Aorta (tissue), 5 donors: Measurements from ENCODE around the gene P4HB. TPM values are rescaled to one million over a fixed set of nuclear protein-coding genes. Genes with fewer than 3 reads are reported as not detected.

Experiments
- ATAC-seq: fragments of 200-7000 bp; cut with Tn5 transposase; one replicate; pipeline ENCODE4 v1.9.1; 2022; ENCODE audit warnings: moderate library complexity; ENCODE audit not compliant: low FRiP score
- DNase-seq, 2 donors: peaks; one replicate each; pipeline ENCODE4 v3.0.0-alpha.2; 2020
- H3K27ac ChIP-seq, 2 donors: one replicate each; pipeline ENCODE4 v1.5.1; 2013; ENCODE audit warnings: low read length in 2 of 2, mild to moderate bottlenecking in 2 of 2, moderate library complexity in 2 of 2, control low read depth in 1 of 2, inconsistent platforms in 1 of 2, low read depth in 1 of 2
- H3K27me3 ChIP-seq, 2 donors: one replicate each; pipeline ENCODE4 v1.6.1; 2013; ENCODE audit warnings: control low read depth in 1 of 2, low read length in 1 of 2, mild to moderate bottlenecking in 1 of 2, moderate library complexity in 1 of 2; ENCODE audit not compliant: insufficient read depth in 2 of 2, control insufficient read depth in 1 of 2
- H3K36me3 ChIP-seq, 2 donors: one replicate each; pipeline ENCODE4 v1.6.1; 2013; ENCODE audit warnings: control low read depth in 1 of 2, low read length in 1 of 2, mild to moderate bottlenecking in 1 of 2; ENCODE audit not compliant: insufficient read depth in 2 of 2, control insufficient read depth in 1 of 2
- H3K4me1 ChIP-seq, 2 donors: one replicate each; pipeline ENCODE4 v1.6.1; 2013; ENCODE audit warnings: low read length in 2 of 2, control low read depth in 1 of 2, mild to moderate bottlenecking in 1 of 2, moderate library complexity in 1 of 2; ENCODE audit not compliant: insufficient read depth in 2 of 2, control insufficient read depth in 1 of 2
- H3K4me3 ChIP-seq, 2 donors: one replicate each; pipeline ENCODE4 v1.5.1; 2013; ENCODE audit warnings: low read length in 2 of 2, control low read depth in 1 of 2, mild to moderate bottlenecking in 1 of 2
- H3K9me3 ChIP-seq: one replicate; pipeline ENCODE4 v1.6.1; 2013; ENCODE audit warnings: mild to moderate bottlenecking, low read length; ENCODE audit not compliant: control insufficient read depth
- WGBS, 2 donors: extraction: QIAGEN DNeasy Blood & Tissue Kit; methylation state at CpG; one replicate each; pipeline ENCODE4 v1.1.7; 2013; 5-methylcytosine and 5-hydroxymethylcytosine counted together
- intact Hi-C, 2 donors: fragments of 100-400 bp; cut with DNase I; formaldehyde crosslinking; loops; one replicate each; pipeline versions ENCODE4 v1.14.2 to v1.15.0; 2022
- polyA plus RNA-seq, 2 donors: library from polyadenylated mRNA; stranded (reverse); fragments of 200-250 nt; gene quantifications; one replicate each; pipeline ENCODE4 v1.2.3, GENCODE V29; 2013
- total RNA-seq, 2 donors: library from RNA; stranded (reverse); fragmentation: NEBNext Ultra II Directional; extraction: Animal tissue kit (Norgen Biotek cat#: 25700); gene quantifications; one replicate each; pipeline ENCODE4 v1.2.1, GENCODE V29; 2021
- donor health status: healthy with polysubstance abuse.
- donor health status: Bipolar disorder and iron deficiency.
- donor health status: DM: no; HTN: no; CAD: no.
- donor health status: DM: no; HTN: no; CAD: no.
- donor health status: DM: yes; HTN: yes; CAD: no.

P4HB gene
- total and polyA plus RNA-seq, 4 donors: 275 to 537 (median 422) TPM

DNA sequence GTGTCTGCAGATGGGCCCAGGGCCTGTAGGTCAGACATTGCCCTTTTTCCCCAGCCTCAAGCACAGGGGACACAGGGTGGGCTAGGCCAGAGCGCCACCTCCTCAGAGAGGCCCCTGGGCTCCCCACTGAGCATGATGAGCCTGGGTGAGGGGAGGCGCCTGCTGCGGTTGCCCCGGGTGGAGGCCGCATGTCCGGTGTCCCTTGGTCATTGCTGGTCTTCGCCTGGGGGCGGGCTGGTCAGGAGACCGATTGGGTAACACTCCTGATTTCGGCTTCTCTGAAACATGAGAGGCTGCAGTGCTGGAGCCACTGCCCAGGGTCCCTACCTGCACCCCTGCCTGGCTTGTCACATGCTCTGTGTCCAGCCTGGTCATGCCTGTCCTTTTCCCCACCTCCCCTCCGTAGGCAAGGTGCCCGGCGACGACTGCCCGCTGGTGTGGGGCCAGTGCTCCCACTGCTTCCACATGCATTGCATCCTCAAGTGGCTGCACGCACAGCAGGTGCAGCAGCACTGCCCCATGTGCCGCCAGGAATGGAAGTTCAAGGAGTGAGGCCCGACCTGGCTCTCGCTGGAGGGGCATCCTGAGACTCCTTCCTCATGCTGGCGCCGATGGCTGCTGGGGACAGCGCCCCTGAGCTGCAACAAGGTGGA, 39.3 kb upstream of the P4HB start:
- Histone ChIP-seq H3K27me3 (no peaks in the 10 kb centered on the region), H3K9me3 (no peaks in the 10 kb centered on the region), H3K4me3 (no peak overlapping the region), H3K27ac (no peak overlapping the region), H3K36me3 (peaks cover 0 to 4% of the 10 kb centered on the region in 2 donors), H3K4me1 (no peaks in the 10 kb centered on the region)
- 91 to 92% methylated on average over 22 of the region's 22 CpGs for WGBS, 2 donors
- ATAC-seq (no peak), DNase-seq (no peak)
- intact Hi-C loops: no loop called here

DNA sequence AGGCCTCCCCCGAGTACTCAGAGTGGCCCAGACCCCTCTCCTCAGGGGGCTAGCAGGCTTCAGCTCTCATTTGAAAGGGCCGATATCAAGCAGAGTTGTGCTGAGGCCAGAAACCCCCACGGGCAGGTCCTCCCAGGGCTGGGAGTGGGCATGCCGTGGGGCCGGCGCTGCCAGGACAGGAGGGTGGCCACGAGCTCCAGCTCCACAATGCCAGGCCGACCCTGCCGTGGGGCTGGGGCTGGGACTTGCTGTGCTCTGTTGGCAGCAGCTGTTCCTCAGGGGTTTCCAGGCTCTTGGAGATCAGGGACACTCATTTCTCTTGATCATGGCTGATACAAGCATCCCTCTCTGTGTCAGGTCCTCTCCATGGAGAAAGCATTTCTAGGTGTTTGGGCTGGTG, 38.5 kb upstream of the P4HB start:
- no peak for ATAC-seq
- H3K9me3 ChIP-seq: no peaks in the 10 kb centered on the region
- 89 to 90% methylated on average over 9 of the region's 9 CpGs for WGBS, 2 donors
- H3K4me3 ChIP-seq: no peak overlapping the region
- DNase-seq: no peak
- H3K36me3 ChIP-seq: peaks cover 0 to 4% of the 10 kb centered on the region in 2 donors
- no peaks in the 10 kb centered on the region for H3K4me1 ChIP-seq
- no peaks in the 10 kb centered on the region for H3K27me3 ChIP-seq
- H3K27ac ChIP-seq: no peak overlapping the region
- intact Hi-C loops: no loop called here

DNA sequence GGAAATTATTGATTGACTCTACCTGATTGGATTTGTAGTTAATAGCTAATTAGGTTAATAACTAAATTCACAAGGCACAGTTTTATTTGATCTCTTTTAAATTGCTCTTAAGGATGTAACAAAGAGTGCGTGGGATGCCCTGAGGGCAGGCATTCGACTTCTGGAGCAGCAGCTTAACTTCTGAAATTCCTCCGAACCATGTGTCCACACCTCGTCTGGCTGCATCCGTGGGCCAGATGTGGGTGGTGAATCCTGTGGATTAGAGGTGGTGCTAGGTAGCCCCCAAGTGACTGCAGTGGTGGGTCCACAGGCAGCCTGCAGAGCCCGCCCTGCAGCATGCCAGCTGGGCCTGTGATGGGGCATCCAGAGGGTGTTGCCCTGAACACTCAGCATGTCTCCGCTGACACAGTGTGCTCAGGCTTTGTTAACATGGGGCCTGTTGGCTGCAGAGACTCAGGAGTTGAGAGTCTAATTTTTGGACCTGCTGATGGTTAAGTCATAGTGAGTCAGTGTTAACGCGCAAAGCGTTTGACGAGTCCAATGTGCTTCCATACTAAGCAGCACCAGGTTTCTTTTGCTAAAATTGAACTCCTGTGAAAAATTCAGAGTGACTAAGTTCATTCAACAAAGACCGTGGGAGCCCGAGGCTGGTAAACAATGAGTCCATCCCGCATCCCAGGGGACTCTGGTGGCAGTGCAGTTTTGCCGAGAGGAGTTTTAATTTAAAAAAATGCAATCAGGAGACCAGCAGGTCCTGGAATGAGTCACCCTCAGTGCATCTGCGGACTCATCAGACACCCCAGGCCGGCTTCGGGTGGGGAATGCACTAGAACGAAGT, 37.9 kb upstream of the P4HB start:
- H3K9me3 ChIP-seq: no peaks in the 10 kb centered on the region
- ATAC-seq: no peak
- 85 to 86% methylated on average over 19 of the region's 19 CpGs for WGBS, 2 donors
- no peak overlapping the region for H3K27ac ChIP-seq
- intact Hi-C loops: no loop called here
- peaks cover 0 to 4% of the 10 kb centered on the region in 2 donors for H3K36me3 ChIP-seq
- H3K4me3 ChIP-seq: no peak overlapping the region
- no peaks in the 10 kb centered on the region for H3K27me3 ChIP-seq
- H3K4me1 ChIP-seq: no peaks in the 10 kb centered on the region
- no peak for DNase-seq

DNA sequence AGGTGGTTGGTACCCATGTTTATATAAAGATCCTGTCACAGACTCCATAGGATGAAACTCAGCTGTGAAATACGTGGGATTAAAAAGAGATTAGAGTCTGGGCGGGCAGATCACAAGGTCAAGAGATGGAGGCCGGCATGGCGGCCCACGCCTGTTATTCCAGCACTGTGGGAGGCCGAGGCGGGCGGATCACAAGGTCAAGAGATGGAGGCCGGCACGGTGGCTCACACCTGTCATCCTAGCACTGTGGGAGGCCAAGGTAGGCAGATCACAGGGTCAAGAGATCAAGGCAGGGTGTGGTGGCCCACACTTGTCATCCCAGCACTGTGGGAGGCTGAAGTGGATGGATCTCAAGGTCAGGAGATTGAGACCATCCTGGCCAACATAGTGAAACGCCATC, 35.1 kb upstream of the P4HB start:
- 94 to 95% methylated on average over 11 of the region's 11 CpGs for WGBS, 2 donors
- Histone ChIP-seq H3K27me3 (no peaks in the 10 kb centered on the region), H3K4me3 (no peak overlapping the region), H3K9me3 (no peaks in the 10 kb centered on the region), H3K4me1 (no peaks in the 10 kb centered on the region), H3K36me3 (peaks cover 0 to 4% of the 10 kb centered on the region in 2 donors), H3K27ac (no peak overlapping the region)
- ATAC-seq (no peak), DNase-seq (no peak)
- intact Hi-C loops: no loop called here

DNA sequence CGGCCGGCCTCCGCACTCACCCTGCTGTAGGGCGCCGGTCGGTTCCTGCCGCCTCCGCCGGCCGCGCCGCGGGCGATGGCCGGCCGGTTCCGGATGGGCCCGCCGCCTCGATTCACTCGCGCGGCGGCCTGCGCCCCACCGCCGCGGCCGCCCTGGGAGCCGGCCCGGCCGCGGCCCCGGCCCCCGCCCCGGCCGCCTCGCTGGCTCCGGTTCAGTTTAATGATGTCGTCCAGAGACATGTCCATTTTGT, 30.9 kb upstream of the P4HB start:
- no peak for ATAC-seq
- Histone ChIP-seq H3K4me3 (peak overlapping the region; percentile 94 to 97), H3K4me1 (no peaks in the 10 kb centered on the region), H3K27ac (peak overlapping the region in 1 of 2 donors; percentile 69), H3K36me3 (peaks cover 0 to 7% of the 10 kb centered on the region in 2 donors), H3K9me3 (no peaks in the 10 kb centered on the region), H3K27me3 (no peaks in the 10 kb centered on the region)
- no peak for DNase-seq
- WGBS, 2 donors: 0 to 1% methylated on average over 36 to 40 of the region's 40 CpGs
- intact Hi-C loops: no loop called here

DNA sequence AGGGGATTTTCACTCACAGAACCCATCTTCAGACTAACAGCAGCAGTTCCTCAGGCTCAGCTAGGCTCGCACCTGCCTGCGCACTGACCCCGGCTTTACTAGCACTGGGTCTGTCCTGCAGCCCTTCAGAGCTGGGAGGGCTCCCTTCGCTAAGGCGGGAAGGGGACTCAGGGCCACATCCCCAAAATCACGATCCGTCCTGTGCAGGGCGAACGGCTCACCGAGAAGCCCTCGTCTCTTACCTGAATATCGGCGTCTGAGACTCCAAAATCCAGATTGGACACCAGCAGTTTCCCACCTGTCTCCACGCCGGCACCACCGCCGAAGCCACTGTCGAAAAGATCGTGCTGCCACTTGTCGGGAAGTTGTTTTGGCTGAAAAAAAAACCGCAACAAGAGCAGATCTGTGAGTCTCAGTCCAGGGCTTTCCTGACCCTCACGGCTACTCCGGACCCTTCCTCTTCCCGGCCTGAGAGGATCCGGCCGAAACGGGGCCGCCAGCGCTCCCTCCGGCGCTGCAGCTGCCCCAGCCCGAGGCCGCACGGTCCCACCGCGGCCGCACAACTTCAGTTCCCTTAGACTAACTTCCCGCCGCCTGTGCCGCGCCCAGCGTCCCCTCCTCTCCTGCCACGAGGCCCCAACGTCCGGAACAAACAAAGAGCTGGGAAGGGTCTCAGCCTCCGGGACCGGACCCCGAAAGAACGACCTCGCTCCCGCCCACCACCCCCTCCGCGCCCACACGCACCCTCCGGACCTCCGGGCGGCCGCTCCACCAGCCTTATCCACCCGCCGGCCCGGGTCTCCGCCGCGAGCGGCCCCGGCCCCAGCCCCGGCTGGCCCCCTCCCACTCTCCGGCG, 30.3 kb upstream of the P4HB start:
- Histone ChIP-seq H3K36me3 (peaks cover 0 to 7% of the 10 kb centered on the region in 2 donors), H3K9me3 (no peaks in the 10 kb centered on the region), H3K4me3 (peak overlapping the region; percentile 94 to 97), H3K27me3 (no peaks in the 10 kb centered on the region), H3K27ac (peak overlapping the region in 1 of 2 donors; percentile 69), H3K4me1 (no peaks in the 10 kb centered on the region)
- intact Hi-C loops: no loop called here
- no peak for ATAC-seq
- 9 to 10% methylated on average over 52 to 69 of the region's 69 CpGs for WGBS, 2 donors
- DNase-seq: no peak

DNA sequence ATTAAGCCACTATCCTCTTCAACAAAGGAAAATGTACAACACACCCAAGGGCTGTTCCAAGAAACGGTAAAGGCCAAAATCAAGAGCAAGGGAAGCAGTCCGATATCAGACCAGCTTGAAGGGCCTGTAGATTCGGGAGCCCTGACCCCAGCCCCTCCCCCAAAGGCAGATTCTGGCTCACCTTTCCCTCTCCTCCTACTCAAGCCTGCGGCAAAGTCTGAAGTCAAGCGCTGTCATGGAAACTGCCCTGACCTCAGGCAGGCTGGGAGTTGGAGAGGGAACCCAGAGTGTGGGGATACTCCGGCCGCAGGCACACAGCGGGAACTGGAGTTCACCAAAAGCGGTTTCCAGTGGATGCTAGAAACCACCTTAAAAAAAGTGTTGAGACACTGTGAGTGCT, 29.3 kb upstream of the P4HB start:
- Histone ChIP-seq H3K4me1 (no peaks in the 10 kb centered on the region), H3K36me3 (peaks cover 0 to 7% of the 10 kb centered on the region in 2 donors), H3K27me3 (no peaks in the 10 kb centered on the region), H3K4me3 (no peak overlapping the region), H3K9me3 (no peaks in the 10 kb centered on the region), H3K27ac (no peak overlapping the region)
- no peak for ATAC-seq
- intact Hi-C loops: no loop called here
- DNase-seq: no peak
- WGBS, 2 donors: 87 to 89% methylated on average over 9 of the region's 9 CpGs

DNA sequence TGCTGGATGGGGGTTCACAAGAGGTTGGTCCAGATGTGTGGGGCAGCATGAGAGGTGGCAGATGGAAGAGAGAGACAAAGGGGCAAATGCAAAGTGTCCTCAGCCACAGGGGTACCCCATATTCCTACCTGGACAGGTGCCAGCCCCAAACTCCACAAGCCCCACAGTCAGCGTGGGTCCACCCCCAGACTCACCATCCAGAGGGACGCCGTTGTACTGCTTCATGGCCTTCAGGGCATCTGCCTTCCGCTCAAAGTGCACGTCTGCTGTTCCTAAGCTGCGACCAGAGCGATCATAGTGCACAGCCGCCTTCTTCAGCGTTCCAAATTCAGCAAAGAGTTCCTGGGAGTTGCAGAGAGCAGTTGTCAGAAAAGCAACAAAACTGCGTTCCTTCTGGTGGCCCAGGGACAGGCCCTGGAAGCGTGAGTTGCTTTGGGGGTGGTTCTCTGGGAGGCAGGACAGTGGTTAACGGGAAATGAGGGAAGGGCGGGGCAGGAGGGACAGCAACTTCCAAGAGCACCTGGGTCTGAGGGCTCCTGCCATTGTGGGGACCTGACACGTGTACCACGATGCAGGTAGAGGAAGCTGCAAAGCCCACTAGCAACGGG, 28.8 kb upstream of the P4HB start:
- Histone ChIP-seq H3K36me3 (peaks cover 0 to 7% of the 10 kb centered on the region in 2 donors), H3K27ac (no peak overlapping the region), H3K27me3 (no peaks in the 10 kb centered on the region), H3K4me3 (no peak overlapping the region), H3K4me1 (no peaks in the 10 kb centered on the region), H3K9me3 (no peaks in the 10 kb centered on the region)
- intact Hi-C loops: no loop called here
- ATAC-seq (no peak), DNase-seq (no peak)
- WGBS, 2 donors: 92 to 93% methylated on average over 16 of the region's 16 CpGs
